HEK293T (cell line): ENCODE results near the gene TNFRSF8.

ENCODE experiments used
- FOXA1 ChIP-seq: fragments of 450-650 bp; IDR thresholded peaks from 2 replicates; pipeline ENCODE4 v1.6.1; 2016; ENCODE audit warnings: mild to moderate bottlenecking
- PKNOX1 ChIP-seq: fragments of 450-650 bp; IDR thresholded peaks from 2 replicates; pipeline ENCODE4 v1.6.1; 2016
- SP1 ChIP-seq: fragments of 450-650 bp; IDR thresholded peaks from 2 replicates; pipeline ENCODE4 v1.6.1; 2017

GRCh38 chr1:12125422-12126355, 62.6 kb downstream of the TNFRSF8 start:
- TF ChIP-seq SP1 (no peak), FOXA1 (no peak), PKNOX1 (no peak)
